ENCODE measurements around the gene SIGLEC7. TPM values are rescaled to one million over a fixed set of nuclear protein-coding genes. Genes with fewer than 3 reads are reported as not detected.

The SIGLEC7 gene
- total and polyA plus RNA-seq, 2 donors from 2014 or later: 1.2 to 4.0 TPM

DNA sequence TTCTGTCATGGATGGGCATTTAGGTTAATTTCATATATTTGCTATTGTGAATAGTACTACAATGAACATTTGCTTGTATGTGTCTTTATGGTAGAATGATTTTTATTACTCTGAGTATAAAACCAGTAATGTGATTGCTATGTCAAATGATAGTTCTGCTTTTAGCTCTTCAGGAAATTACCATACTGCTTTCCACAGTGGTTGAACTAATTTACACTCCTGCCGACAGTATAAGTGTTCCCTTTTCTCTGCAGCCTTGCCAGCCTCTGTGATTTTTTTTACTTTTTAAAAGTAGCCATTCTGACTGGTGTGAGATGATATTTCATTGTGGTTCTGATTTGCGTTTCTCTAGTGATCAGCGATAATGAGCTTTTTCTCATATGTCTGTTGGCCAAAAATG is 6.5 kb downstream of the SIGLEC7 start:
- intact Hi-C loops (cut with DNase I): no loop called here
- Histone ChIP-seq H3K27me3 (ENCODE audit: control insufficient read depth, insufficient read depth, low read length) (no peaks in the 10 kb centered on the region), H3K27ac (ENCODE audit: low read depth in 2 of 2, low read length in 2 of 2) (no peak overlapping the region), H3K4me1 (ENCODE audit: control insufficient read depth in 2 of 3, insufficient read depth in 2 of 3, low read depth in 1 of 3, low read length in 3 of 3) (no peaks in the 10 kb centered on the region), H3K9ac (ENCODE audit: low read length in 3 of 3) (no peak overlapping the region), H3K9me3 (ENCODE audit: control insufficient read depth in 2 of 3, insufficient read depth in 1 of 3, low read length in 3 of 3) (no peaks in the 10 kb centered on the region), H3K36me3 (ENCODE audit: control insufficient read depth in 2 of 3, insufficient read depth in 3 of 3, low read length in 3 of 3) (no peaks in the 10 kb centered on the region), H3K4me3 (ENCODE audit: low read length in 3 of 3) (no peak overlapping the region)
- TF ChIP-seq, protein P1, sequence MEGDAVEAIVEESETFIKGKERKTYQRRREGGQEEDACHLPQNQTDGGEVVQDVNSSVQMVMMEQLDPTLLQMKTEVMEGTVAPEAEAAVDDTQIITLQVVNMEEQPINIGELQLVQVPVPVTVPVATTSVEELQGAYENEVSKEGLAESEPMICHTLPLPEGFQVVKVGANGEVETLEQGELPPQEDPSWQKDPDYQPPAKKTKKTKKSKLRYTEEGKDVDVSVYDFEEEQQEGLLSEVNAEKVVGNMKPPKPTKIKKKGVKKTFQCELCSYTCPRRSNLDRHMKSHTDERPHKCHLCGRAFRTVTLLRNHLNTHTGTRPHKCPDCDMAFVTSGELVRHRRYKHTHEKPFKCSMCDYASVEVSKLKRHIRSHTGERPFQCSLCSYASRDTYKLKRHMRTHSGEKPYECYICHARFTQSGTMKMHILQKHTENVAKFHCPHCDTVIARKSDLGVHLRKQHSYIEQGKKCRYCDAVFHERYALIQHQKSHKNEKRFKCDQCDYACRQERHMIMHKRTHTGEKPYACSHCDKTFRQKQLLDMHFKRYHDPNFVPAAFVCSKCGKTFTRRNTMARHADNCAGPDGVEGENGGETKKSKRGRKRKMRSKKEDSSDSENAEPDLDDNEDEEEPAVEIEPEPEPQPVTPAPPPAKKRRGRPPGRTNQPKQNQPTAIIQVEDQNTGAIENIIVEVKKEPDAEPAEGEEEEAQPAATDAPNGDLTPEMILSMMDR (IDR thresholded peaks at IDR 0.05; ENCODE audit: borderline replicate concordance, extremely low read depth, insufficient read depth): no peak
- FAIRE-seq (no peak), DNase-seq (no peak)

DNA sequence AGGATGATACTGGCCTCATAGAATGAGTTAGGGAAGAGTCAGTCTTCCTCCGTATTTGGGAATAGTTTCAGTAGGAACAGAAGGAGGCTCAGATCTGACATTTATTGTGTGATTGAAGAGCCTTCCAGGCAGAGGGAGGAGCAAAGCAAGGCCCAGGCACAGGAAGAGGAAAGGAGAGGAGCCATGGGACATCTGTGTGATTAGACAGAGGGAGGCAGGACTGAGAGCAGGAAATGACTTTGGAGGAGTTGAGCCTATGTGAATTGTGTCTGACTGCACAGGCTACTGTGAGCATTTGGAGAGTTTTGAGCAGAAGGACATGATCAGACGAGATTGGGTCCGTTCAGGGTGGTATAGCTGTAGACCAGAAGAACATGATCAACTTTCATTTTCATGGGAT is 8.5 kb downstream of the SIGLEC7 start:
- no peak overlapping the region for H3K9ac ChIP-seq (ENCODE audit: low read length in 3 of 3)
- intact Hi-C loops (cut with DNase I): no loop called here
- TF ChIP-seq, protein P1 (IDR thresholded peaks at IDR 0.05; ENCODE audit: borderline replicate concordance, extremely low read depth, insufficient read depth): no peak
- no peak overlapping the region for H3K4me3 ChIP-seq (ENCODE audit: low read length in 3 of 3)
- DNase-seq: no peak
- FAIRE-seq: no peak
- H3K9me3 ChIP-seq (ENCODE audit: control insufficient read depth in 2 of 3, insufficient read depth in 1 of 3, low read length in 3 of 3): no peaks in the 10 kb centered on the region
- H3K4me1 ChIP-seq (ENCODE audit: control insufficient read depth in 2 of 3, insufficient read depth in 2 of 3, low read depth in 1 of 3, low read length in 3 of 3): no peaks in the 10 kb centered on the region
- no peaks in the 10 kb centered on the region for H3K36me3 ChIP-seq (ENCODE audit: control insufficient read depth in 2 of 3, insufficient read depth in 3 of 3, low read length in 3 of 3)
- H3K27ac ChIP-seq (ENCODE audit: low read depth in 2 of 2, low read length in 2 of 2): no peak overlapping the region
- H3K27me3 ChIP-seq (ENCODE audit: control insufficient read depth, insufficient read depth, low read length): no peaks in the 10 kb centered on the region

DNA sequence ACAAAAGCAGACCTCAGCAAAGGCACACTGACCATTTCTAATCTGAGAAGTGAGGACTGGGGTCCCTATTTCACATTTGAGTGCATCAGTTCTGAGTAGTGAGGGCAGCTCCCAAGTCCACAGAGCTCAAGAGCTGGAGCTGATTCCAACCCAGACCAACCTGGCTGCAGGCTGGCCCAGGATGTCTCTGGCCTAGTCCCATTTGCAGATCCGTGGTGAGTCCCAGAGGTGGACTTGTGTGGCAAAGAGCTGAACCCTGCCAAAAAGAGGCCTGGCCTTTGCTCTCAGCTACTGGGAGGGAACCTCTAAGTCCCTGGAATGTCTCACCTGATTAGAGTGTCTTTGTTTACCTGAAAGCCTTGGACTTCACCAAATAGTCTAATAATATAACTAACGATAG is 14.6 kb downstream of the SIGLEC7 start:
- no peak for FAIRE-seq
- H3K27me3 ChIP-seq (ENCODE audit: control insufficient read depth, insufficient read depth, low read length): no peaks in the 10 kb centered on the region
- DNase-seq: no peak
- intact Hi-C loops (cut with DNase I): no loop called here
- no peaks in the 10 kb centered on the region for H3K4me1 ChIP-seq (ENCODE audit: control insufficient read depth in 2 of 3, insufficient read depth in 2 of 3, low read depth in 1 of 3, low read length in 3 of 3)
- H3K9ac ChIP-seq (ENCODE audit: low read length in 3 of 3): no peak overlapping the region
- H3K36me3 ChIP-seq (ENCODE audit: control insufficient read depth in 2 of 3, insufficient read depth in 3 of 3, low read length in 3 of 3): no peaks in the 10 kb centered on the region
- no peak overlapping the region for H3K27ac ChIP-seq (ENCODE audit: low read depth in 2 of 2, low read length in 2 of 2)
- no peak overlapping the region for H3K4me3 ChIP-seq (ENCODE audit: low read length in 3 of 3)
- H3K9me3 ChIP-seq (ENCODE audit: control insufficient read depth in 2 of 3, insufficient read depth in 1 of 3, low read length in 3 of 3): no peaks in the 10 kb centered on the region
- TF ChIP-seq, protein P1 (IDR thresholded peaks at IDR 0.05; ENCODE audit: borderline replicate concordance, extremely low read depth, insufficient read depth): no peak

DNA sequence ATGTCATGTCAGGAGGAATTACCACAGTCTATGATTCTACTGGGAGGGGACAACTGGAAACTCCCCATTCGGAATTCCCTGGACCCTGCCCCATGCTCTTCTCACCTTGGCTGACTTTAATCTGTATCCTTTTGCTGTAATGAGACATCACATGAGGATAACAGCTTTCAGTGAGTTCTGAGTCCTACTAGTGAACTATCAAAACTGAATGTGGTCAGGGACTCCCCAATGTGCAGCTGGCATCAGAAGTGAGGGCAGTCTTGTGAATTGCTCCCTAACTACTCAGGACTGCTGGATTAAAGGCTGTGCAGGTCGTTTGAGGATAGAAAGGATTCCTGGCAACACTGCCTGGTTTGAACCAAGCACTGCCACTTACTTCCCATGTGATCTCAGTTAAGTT is 15.2 kb downstream of the SIGLEC7 start:
- H3K27me3 ChIP-seq (ENCODE audit: control insufficient read depth, insufficient read depth, low read length): no peaks in the 10 kb centered on the region
- no peak overlapping the region for H3K27ac ChIP-seq (ENCODE audit: low read depth in 2 of 2, low read length in 2 of 2)
- intact Hi-C loops (cut with DNase I): no loop called here
- H3K4me1 ChIP-seq (ENCODE audit: control insufficient read depth in 2 of 3, insufficient read depth in 2 of 3, low read depth in 1 of 3, low read length in 3 of 3): no peaks in the 10 kb centered on the region
- no peak overlapping the region for H3K4me3 ChIP-seq (ENCODE audit: low read length in 3 of 3)
- DNase-seq (no peak), FAIRE-seq (no peak)
- H3K9me3 ChIP-seq (ENCODE audit: control insufficient read depth in 2 of 3, insufficient read depth in 1 of 3, low read length in 3 of 3): no peaks in the 10 kb centered on the region
- H3K36me3 ChIP-seq (ENCODE audit: control insufficient read depth in 2 of 3, insufficient read depth in 3 of 3, low read length in 3 of 3): no peaks in the 10 kb centered on the region
- H3K9ac ChIP-seq (ENCODE audit: low read length in 3 of 3): no peak overlapping the region
- TF ChIP-seq, protein P1 (IDR thresholded peaks at IDR 0.05; ENCODE audit: borderline replicate concordance, extremely low read depth, insufficient read depth): no peak
